B cell (primary cell): ENCODE data around the gene C2CD4C.

Experiments used
- EZH2 ChIP-seq: IDR thresholded peaks from 2 replicates; pipeline ENCODE4 v1.6.1; 2012; ENCODE audit warnings: borderline replicate concordance, low read depth, mild to moderate bottlenecking, moderate library complexity, low read length; ENCODE audit not compliant: insufficient read depth, poor library complexity, severe bottlenecking
- TF ChIP-seq, protein P1 (sequence below): fragments of 200-600 bp; IDR thresholded peaks from one replicate; pipeline ENCODE4 v1.8.0; 2022; ENCODE audit warnings: antibody characterized with exemption, mild to moderate bottlenecking

DNA sequence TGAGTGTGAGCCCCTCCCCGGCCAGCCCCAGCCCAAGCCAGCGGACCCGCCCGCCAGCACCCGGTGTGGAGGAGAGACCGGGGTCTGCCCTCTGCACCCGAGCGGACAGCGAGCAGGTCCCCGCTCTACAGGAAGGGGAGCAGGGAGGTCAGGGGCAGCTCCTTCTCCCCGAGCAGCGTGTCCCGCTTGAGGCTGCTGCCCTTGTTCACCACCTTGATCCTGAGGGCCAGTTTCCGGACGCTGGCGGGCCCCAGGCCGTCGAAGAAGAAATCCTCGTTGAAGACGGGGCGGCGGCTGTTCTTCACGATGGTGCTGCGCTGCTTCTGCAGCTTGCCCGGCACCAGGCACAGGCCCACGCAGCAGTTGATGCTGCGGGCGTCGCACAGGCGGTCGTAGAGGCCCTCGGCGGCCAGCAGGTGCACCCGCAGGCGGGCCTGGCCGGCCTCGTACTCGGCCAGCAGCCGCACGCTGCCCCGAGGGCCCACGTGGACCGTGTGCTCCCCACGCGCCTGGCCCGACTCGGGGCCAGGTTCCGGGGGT is 1.9 kb downstream of the C2CD4C start:
- TF ChIP-seq, protein P1, sequence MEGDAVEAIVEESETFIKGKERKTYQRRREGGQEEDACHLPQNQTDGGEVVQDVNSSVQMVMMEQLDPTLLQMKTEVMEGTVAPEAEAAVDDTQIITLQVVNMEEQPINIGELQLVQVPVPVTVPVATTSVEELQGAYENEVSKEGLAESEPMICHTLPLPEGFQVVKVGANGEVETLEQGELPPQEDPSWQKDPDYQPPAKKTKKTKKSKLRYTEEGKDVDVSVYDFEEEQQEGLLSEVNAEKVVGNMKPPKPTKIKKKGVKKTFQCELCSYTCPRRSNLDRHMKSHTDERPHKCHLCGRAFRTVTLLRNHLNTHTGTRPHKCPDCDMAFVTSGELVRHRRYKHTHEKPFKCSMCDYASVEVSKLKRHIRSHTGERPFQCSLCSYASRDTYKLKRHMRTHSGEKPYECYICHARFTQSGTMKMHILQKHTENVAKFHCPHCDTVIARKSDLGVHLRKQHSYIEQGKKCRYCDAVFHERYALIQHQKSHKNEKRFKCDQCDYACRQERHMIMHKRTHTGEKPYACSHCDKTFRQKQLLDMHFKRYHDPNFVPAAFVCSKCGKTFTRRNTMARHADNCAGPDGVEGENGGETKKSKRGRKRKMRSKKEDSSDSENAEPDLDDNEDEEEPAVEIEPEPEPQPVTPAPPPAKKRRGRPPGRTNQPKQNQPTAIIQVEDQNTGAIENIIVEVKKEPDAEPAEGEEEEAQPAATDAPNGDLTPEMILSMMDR, result no peak
- TF ChIP-seq EZH2, result no peak
